Activated gamma-delta T cell treated with anti-CD3 and anti-CD28 coated beads, Interleukin-2, amount 50 U/mL, for 16 hours (primary cell): ENCODE measurements around the gene ZC3H12A.
"Not testable (repeated sequence)": the region's sequence is repeated elsewhere in the genome, so short reads cannot be mapped to it uniquely, and the experiment has no call there.

ENCODE experiments used
- DNase-seq: peaks from one replicate; pipeline ENCODE4 v3.0.0-alpha.2; 2020; ENCODE audit warnings: low read depth

Gene ZC3H12A

GRCh38 chr1:37502104-37502503 is 27.7 kb downstream of the ZC3H12A start:
- no peak for DNase-seq

- DNase-seq: not testable (repeated sequence)
Measured at GRCh38 chr1:37502791-37503190, 28.4 kb downstream of the ZC3H12A start.

- no peak for DNase-seq
Measured at GRCh38 chr1:37506740-37507139, 32.4 kb downstream of the ZC3H12A start.

GRCh38 chr1:37509181-37509580 is 34.8 kb downstream of the ZC3H12A start:
- no peak for DNase-seq

- DNase-seq: peak; percentile 38
Measured at GRCh38 chr1:37513795-37514349, 39.5 kb downstream of the ZC3H12A start.

- DNase-seq: peak; percentile 76
Measured at GRCh38 chr1:37514350-37515184, 40.2 kb downstream of the ZC3H12A start, which contains the start of gene MEAF6. Gene MEAF6, minus strand, starts transcription at chr1:37514766. Its CDS starts 20 bp downstream, at chr1:37514746.

GRCh38 chr1:37515185-37516034 is 41.0 kb downstream of the ZC3H12A start:
- DNase-seq: no peak

- no peak for DNase-seq
Measured at GRCh38 chr1:37517569-37517968, 43.2 kb downstream of the ZC3H12A start.

GRCh38 chr1:37518241-37518640 is 43.9 kb downstream of the ZC3H12A start:
- DNase-seq: not testable (repeated sequence)

- DNase-seq: peak; percentile 38
Measured at GRCh38 chr1:37518929-37519328, 44.5 kb downstream of the ZC3H12A start.

- DNase-seq: no peak
Measured at GRCh38 chr1:37519613-37520012, 45.2 kb downstream of the ZC3H12A start.

GRCh38 chr1:37529888-37530287 is 55.5 kb downstream of the ZC3H12A start:
- not testable (repeated sequence) for DNase-seq

- DNase-seq: not testable (repeated sequence)
Measured at GRCh38 chr1:37532418-37533156, 58.2 kb downstream of the ZC3H12A start.

- no peak for DNase-seq
Measured at GRCh38 chr1:37533317-37534093, 59.1 kb downstream of the ZC3H12A start.
